MM.1S (cell line): ENCODE data around the gene FAM117A.
A peak's percentile ranks its signal among the peaks of the same experiment; 100 is the strongest.

Experiments used
- DNase-seq: peaks from one replicate; pipeline ENCODE4 v3.0.0-alpha.2; 2015
- H2AFZ ChIP-seq: fragments of 300-600 bp; sonication (generic); 2 replicates; pipeline ENCODE4 v1.6.0; 2016; ENCODE audit warnings: antibody characterized with exemption, low read length
- H3F3A ChIP-seq: fragments of 300-600 bp; sonication (generic); 2 replicates; pipeline ENCODE4 v1.6.1; 2016; ENCODE audit warnings: mild to moderate bottlenecking, antibody characterized with exemption, low read length, moderate library complexity, mixed read lengths; ENCODE audit not compliant: insufficient read depth
- H3K27ac ChIP-seq: fragments of 300-600 bp; sonication (generic); 2 replicates; pipeline ENCODE4 v1.5.1; 2016; ENCODE audit warnings: mild to moderate bottlenecking, low read length
- H3K27me3 ChIP-seq: fragments of 300-600 bp; sonication (generic); replicated peaks from 2 replicates; pipeline ENCODE4 v1.6.0; 2016; ENCODE audit warnings: low read length; ENCODE audit not compliant: insufficient read depth
- H3K36me3 ChIP-seq: fragments of 300-600 bp; sonication (generic); replicated peaks from 2 replicates; pipeline ENCODE4 v1.6.1; 2016; ENCODE audit warnings: mild to moderate bottlenecking, low read length, mixed read lengths; ENCODE audit not compliant: insufficient read depth
- H3K4me1 ChIP-seq: fragments of 300-600 bp; sonication (generic); 2 replicates; pipeline ENCODE4 v1.6.1; 2016; ENCODE audit warnings: low read length, mixed read lengths
- H3K4me2 ChIP-seq: fragments of 300-600 bp; sonication (generic); 2 replicates; pipeline ENCODE4 v1.6.0; 2016; ENCODE audit warnings: low read depth, low read length
- H3K4me3 ChIP-seq: fragments of 300-600 bp; sonication (generic); 2 replicates; pipeline ENCODE4 v1.5.1; 2016; ENCODE audit warnings: low read length, mixed read lengths
- H3K79me2 ChIP-seq: fragments of 300-600 bp; sonication (generic); 2 replicates; pipeline ENCODE4 v1.6.1; 2016; ENCODE audit warnings: mixed run types, low read length, mixed read lengths
- H3K9ac ChIP-seq: fragments of 300-600 bp; sonication (generic); 2 replicates; pipeline ENCODE4 v1.6.1; 2016; ENCODE audit warnings: low read length, mixed read lengths
- H3K9me2 ChIP-seq: fragments of 300-600 bp; sonication (generic); replicated peaks from 2 replicates; pipeline ENCODE4 v1.6.1; 2016; ENCODE audit warnings: mild to moderate bottlenecking, low read length, mixed read lengths; ENCODE audit not compliant: insufficient read depth
- H3K9me3 ChIP-seq: fragments of 300-600 bp; sonication (generic); replicated peaks from 2 replicates; pipeline ENCODE4 v1.6.1; 2016; ENCODE audit warnings: mild to moderate bottlenecking, low read length, mixed read lengths; ENCODE audit not compliant: insufficient read depth
- H4K20me1 ChIP-seq: fragments of 300-600 bp; sonication (generic); 2 replicates; pipeline ENCODE4 v1.6.1; 2016; ENCODE audit warnings: mild to moderate bottlenecking, low read length, moderate library complexity, mixed read lengths; ENCODE audit not compliant: insufficient read depth
- CTCF ChIP-seq: fragments of 300-600 bp; sonication (generic); IDR thresholded peaks from 2 replicates; pipeline ENCODE4 v1.5.1; 2016; ENCODE audit warnings: antibody characterized with exemption, low read length, mixed read lengths
- EZH2 ChIP-seq: fragments of 300-600 bp; sonication (generic); optimal IDR thresholded peaks from 2 replicates; pipeline ENCODE3; 2017; ENCODE audit warnings: low read depth, mild to moderate bottlenecking, antibody characterized with exemption, low read length, mixed read lengths
- EZH2phosphoT487 ChIP-seq: fragments of 300-600 bp; sonication (generic); IDR thresholded peaks from 2 replicates; pipeline ENCODE4 v1.6.1; 2018; ENCODE audit warnings: antibody characterized with exemption, low read length

Gene FAM117A

GRCh38 chr17:49703557-49704277, 60.2 kb downstream of the FAM117A start:
- peak; percentile 35 for DNase-seq
- Histone ChIP-seq H3F3A (peaks cover 5% of the 10 kb centered on the region), H3K4me3 (no peak overlapping the region), H3K27ac (no peak overlapping the region), H3K4me2 (no peak overlapping the region), H3K9me3 (no peaks in the 10 kb centered on the region), H2AFZ (no peak overlapping the region), H4K20me1 (no peaks in the 10 kb centered on the region), H3K79me2 (peaks cover 29% of the 10 kb centered on the region), H3K4me1 (peaks cover 12% of the 10 kb centered on the region), H3K27me3 (no peaks in the 10 kb centered on the region), H3K9ac (no peak overlapping the region), H3K36me3 (no peaks in the 10 kb centered on the region; the same call in 1 of the 2 replicates), H3K9me2 (no peaks in the 10 kb centered on the region)
- TF ChIP-seq CTCF (peak; percentile 52), EZH2phosphoT487 (no peak)

GRCh38 chr17:49700960-49701359, 63.0 kb downstream of the FAM117A start:
- Histone ChIP-seq H3K4me2 (no peak overlapping the region), H4K20me1 (no peaks in the 10 kb centered on the region), H3K4me3 (no peak overlapping the region), H3K27ac (no peak overlapping the region), H3K36me3 (no peaks in the 10 kb centered on the region; the same call in 1 of the 2 replicates), H3K4me1 (no peaks in the 10 kb centered on the region), H3K9me3 (no peaks in the 10 kb centered on the region), H3K9me2 (no peaks in the 10 kb centered on the region), H3K9ac (no peak overlapping the region), H3K79me2 (peaks cover 12% of the 10 kb centered on the region), H3K27me3 (no peaks in the 10 kb centered on the region), H2AFZ (no peak overlapping the region), H3F3A (no peaks in the 10 kb centered on the region)
- TF ChIP-seq EZH2phosphoT487 (no peak), EZH2 (no peak), CTCF (no peak)
- DNase-seq: no peak

- Histone ChIP-seq H3K9ac (no peak overlapping the region), H3K9me3 (no peaks in the 10 kb centered on the region), H3K9me2 (no peaks in the 10 kb centered on the region), H3K27ac (no peak overlapping the region), H3K79me2 (peaks cover 3% of the 10 kb centered on the region; the same call in 1 of the 2 replicates), H3K4me2 (no peak overlapping the region), H3F3A (no peaks in the 10 kb centered on the region), H3K36me3 (no peaks in the 10 kb centered on the region; the same call in 1 of the 2 replicates), H4K20me1 (no peaks in the 10 kb centered on the region), H3K27me3 (no peaks in the 10 kb centered on the region), H3K4me1 (no peaks in the 10 kb centered on the region), H2AFZ (no peak overlapping the region), H3K4me3 (no peak overlapping the region)
- DNase-seq: no peak
- TF ChIP-seq CTCF (no peak), EZH2 (no peak), EZH2phosphoT487 (no peak)
Observed at GRCh38 chr17:49699966-49700575, 63.9 kb downstream of the FAM117A start.
